Hematopoietic multipotent progenitor cell treated with erythropoietin and hydrocortisone succinate and interleukin-3 and kit ligand, for 17 days (in vitro differentiated cells): Measurements from ENCODE around the gene SOAT1.

Experiments used
- DNase-seq: peaks from one replicate; pipeline ENCODE4 v3.0.0-alpha.2; 2015; ENCODE audit warnings: low spot score

The SOAT1 gene

GRCh38 chr1:179305450-179305849 lies 11.9 kb downstream of the SOAT1 start:
- DNase-seq, result no peak

DNA sequence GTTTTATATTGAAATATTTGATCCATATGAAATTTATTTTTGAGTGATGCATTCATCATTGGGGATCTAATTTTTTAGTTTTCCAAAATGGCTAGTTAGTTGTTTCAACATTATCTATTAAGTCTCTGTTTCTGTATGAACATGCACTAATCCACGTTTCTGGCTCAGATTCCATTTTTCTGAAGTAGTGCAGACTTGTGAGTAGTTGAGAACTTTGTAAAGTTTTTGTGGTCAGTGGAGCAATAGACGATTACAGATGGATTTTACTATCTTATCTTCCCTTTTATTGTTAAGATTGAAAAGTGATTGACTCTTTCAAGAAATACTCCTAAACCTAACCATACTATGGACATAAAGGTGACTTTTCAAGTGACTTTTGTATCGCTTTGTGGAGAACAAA lies 16.7 kb downstream of the SOAT1 start:
- no peak for DNase-seq

DNA sequence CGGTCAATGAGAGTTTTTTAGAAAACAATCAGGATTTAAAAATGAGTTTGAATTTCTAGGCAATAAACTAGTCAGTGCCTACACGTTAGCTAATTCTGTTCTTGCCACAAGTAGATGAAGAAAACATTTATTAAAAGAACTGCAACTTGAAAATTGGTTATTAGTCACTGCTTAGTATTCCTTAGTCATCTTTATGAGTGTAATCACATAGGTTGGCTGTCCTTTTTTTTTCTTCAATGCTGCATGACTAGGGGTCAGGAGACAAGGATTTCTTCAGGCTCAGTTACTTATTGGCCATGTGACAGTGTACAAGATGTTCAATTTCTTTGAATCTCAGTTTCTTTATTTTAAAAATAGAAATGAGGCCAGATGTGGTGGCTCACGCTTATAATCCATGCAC lies 17.1 kb downstream of the SOAT1 start:
- DNase-seq, result no peak

GRCh38 chr1:179311149-179311700 lies 17.6 kb downstream of the SOAT1 start:
- DNase-seq, result no peak

DNA sequence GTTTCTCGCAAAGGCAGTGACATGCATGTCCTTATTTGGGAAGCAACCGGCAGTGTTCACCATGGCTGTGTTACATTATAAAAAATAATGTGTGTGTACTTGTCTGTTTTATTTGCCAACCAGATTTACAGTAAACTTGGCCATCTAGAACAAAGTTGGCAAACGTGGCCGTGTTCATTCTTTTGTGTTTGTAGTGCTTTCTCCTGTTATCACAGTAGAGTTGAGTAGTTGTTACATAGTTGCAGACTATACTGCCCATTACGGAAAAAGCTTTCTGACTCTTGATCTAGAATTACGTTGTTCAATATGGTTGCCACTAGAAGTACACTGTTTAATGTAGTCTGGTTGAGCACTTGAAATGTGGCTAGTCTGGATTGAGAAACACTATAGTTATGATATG lies 19.4 kb downstream of the SOAT1 start:
- no peak for DNase-seq

DNA sequence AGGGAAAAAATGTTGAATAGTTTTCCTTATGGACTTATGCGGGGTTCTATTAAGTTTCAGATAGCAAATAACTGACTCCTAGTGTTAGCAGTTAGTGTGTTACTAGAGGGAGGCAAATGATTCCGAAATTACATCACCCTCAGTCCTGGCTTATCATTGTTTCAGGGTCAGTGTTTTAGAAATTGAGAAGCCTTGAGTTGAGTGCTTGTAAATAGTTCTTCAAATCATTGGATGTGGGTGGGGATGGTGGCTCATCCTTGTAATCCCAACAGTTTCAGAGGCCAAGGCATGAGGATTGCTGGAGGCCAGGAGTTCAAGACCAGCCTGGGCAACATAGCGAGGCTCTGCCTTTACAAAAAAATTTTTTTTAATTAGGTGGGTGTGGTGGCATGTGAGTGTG lies 21.3 kb downstream of the SOAT1 start:
- DNase-seq, result no peak

DNA sequence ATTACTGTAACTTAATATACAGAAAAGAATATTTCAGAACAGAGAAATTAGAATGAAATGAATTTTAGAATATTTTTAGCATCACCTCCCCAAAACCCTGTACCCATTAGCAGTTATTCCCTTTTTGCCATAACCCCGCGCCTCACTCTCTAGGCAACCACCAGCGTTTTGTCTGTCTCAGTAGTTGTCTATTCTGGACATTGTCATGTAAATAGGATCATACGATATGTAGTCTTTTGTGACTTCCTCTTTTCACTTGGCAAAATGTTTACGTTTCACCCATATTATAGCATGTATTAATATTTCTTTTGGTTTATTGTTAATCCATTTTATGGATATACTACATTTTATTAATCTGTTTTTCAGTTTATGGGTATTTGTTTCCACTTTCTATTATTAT lies 24.9 kb downstream of the SOAT1 start:
- no peak for DNase-seq

- no peak for DNase-seq
Observed at GRCh38 chr1:179321533-179322216, 28.1 kb downstream of the SOAT1 start.

DNA sequence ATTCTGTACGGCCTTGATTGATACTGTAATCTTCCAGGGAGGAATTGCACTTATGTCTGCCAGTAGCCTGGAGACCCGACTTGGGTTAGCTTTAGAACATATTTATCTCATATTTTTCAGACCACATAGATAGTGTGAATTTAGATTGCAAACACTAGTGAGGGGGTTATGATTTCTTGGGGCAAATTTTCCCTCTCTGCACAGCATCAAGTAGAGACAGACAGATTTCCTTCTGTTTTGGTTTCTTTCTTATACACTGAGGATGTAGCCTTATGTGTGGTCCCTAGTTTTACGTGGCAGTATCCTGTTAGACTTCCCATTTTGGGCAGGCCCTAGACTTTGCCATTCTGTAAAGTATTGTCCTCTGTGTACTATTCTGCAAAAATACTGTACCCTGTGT lies 29.0 kb downstream of the SOAT1 start:
- DNase-seq, result no peak

DNA sequence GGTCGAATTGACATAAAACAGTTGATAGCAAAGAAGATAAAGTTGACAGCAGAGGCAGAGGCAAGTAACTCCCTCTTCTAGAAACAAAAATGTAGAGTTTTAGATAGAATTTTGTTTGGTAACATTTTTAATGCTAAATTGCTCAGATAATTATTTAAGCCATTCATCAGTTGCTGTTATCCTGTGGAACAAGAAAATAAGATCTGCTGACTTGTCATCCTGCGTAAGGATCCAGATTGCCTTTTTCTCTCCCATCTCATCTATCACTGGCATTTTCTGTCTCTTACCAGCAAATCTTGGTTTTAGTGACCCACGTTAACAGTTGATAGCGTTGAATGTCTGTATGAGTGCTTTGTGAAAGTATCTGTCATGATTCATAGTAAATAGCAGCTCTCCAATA lies 29.8 kb downstream of the SOAT1 start:
- no peak for DNase-seq

DNA sequence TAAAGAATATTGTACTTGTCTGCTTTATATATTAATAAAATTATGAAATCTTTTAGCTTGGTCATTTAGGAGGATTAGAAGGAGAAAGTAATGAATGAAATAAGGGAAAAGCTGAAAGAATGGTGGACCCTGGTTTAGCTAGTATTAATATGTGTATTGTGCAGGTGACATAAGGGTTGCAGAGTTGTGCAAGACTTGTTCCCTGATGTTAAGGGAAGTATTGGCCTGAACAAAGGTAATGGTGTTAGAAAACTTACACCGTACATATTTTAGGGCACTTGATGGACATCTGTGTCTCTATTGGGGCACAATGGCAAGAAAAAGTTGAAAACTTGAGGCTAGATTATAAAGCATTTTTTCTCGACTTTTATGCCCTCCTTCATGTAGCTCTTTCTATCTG lies 32.2 kb downstream of the SOAT1 start:
- DNase-seq, result no peak

DNA sequence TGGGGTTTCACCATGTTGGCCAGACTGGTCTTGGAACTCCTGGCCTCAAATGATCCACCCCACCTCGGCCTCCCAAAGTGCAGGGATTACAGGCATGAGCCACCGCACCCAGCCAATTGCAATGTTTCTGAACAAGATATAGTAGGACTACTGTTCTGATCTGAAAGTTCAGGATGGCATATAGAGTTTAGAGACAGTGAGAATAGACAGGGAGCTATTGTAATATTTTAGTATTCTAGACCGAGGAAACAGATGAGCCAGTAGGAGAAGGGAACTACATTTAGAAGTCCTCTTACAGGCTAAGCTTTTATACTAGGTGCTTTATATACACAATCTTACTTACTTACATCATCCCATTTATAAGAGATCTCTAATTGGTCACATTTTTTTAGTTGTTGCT lies 33.1 kb downstream of the SOAT1 start:
- DNase-seq, result no peak

DNA sequence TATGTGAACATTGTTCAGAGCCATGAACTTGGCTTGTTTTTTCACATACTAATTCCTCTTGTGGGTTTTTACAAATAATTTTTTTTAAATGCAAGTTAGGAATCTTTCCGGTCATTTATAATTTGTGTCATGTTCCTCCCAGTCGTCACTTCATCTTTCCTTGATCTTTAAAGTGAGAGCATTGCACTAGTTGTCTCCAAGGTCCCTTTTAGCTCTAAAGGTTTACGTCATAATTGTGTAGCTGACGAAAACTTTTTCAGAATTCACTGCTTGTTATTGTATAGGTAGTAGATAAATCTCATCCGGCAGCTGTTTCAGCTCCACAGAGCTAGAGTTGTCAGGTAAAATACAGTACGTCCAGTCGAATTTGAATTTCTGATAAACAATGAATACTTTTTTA lies 33.6 kb downstream of the SOAT1 start:
- DNase-seq, result no peak

GRCh38 chr1:179327679-179328078 lies 34.1 kb downstream of the SOAT1 start:
- DNase-seq, result no peak

GRCh38 chr1:179329862-179330261 lies 36.3 kb downstream of the SOAT1 start:
- no peak for DNase-seq

DNA sequence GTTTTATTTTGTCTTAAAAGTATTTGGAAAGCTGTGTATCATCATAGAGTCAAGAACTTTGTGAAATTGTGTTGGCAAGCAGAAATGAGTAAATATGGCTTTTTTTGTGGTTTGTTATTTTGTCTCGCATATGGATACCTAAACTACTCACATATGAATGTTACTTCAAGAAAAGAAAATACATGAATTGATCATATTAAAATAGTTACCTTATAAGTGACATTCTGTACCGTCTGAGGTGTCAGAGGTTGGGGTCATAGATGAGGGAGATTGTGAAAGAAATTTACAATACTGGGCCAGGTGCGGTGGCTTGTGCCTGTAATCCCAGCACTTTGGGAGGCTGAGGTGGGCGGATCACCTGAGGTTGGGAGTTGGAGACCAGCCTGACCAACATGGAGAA lies 40.8 kb downstream of the SOAT1 start:
- DNase-seq, result no peak

DNA sequence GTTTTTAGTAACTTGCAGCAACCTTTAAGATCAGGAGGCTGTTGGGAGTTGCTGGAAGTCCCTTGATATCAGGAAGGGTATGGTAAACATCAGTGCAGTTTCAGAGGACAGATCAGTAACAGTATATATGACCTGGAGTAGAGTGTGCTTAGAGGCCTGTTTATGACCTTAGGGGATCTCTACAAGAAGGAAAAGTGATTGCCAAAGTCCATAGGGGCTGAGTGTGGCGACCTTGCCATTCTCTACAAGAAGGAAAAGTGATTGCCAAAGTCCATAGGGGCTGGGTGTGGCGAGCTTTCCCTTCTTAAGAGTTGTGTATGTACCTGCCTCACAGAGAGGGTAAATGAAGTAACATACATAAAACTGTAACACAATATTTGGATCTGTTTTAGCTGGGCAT lies 43.7 kb downstream of the SOAT1 start:
- no peak for DNase-seq

- DNase-seq, result no peak
Observed at GRCh38 chr1:179337942-179338560, 44.5 kb downstream of the SOAT1 start.

DNA sequence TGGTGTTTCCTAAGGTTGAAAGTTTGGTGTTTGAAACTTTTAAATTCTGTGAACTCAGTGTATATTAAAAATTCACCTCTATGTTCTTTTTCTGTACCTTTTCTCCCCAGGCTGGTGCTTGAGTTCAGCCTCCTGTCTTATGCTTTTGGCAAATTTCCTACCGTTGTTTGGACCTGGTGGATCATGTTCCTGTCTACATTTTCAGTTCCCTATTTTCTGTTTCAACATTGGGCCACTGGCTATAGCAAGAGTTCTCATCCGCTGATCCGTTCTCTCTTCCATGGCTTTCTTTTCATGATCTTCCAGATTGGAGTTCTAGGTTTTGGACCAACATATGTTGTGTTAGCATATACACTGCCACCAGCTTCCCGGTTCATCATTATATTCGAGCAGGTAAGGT lies 47.3 kb downstream of the SOAT1 start:
- DNase-seq, result no peak

DNA sequence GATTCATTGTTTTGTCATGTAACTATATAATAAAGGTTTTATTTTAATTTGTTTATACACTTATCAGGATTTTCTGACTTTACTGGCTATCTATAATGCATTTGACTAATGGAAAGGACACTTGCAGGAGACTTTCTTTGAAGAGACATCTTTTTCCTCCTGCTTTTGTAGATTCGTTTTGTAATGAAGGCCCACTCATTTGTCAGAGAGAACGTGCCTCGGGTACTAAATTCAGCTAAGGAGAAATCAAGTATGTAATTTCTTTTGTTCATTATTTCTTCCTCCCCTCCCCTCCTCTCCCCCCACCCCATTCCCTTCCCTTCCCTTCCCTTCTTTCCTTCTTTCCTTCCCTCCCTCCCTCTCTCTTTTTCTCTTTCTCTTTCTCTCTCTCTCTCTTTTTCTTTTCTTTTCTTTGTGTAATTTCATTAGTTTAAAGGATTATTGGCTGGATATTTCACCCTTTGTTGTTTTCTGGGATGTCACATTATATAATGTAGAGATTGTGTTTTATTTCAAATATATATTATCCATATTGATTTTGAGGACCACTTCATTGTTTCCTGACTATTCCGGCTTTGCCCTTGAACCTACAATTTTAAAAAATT lies 48.4 kb downstream of the SOAT1 start:
- DNase-seq, result no peak

DNA sequence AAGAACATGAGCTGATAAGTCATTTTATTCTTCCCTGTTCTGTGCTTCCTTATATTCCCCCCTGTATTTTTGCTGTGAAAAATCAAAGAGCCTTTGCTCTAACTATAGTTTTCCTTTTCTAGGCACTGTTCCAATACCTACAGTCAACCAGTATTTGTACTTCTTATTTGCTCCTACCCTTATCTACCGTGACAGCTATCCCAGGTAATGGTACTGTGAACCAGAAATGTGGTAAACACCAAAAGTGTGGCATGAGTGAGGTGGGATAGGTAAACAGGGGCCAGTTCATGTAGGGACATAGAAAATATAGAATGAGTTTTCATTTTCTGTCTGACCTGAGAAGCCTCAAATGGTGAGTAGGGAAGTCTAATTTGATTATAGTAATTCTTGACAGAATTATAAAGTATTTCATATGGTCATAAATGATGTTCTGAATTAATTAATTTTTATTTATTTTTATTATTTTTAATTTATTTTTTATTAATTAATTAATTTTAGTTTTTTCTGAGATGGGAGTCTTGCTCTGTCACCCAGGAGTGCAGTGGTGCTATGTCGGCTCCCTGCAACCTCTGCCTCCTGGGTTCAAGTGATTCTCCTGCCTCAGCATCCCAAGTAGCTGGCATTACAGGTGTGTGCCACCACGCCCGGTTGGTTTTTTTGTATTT lies 49.3 kb downstream of the SOAT1 start:
- no peak for DNase-seq

GRCh38 chr1:179351281-179351680 lies 57.7 kb downstream of the SOAT1 start:
- DNase-seq, result no peak

GRCh38 chr1:179352236-179352635 lies 58.6 kb downstream of the SOAT1 start:
- DNase-seq, result no peak
